Head of caudate nucleus (tissue), 42 donors: Measurements from ENCODE around the gene FGD4.

Experiments used
- DNase-seq, 42 donors: peaks; one replicate each; pipeline versions ENCODE4 v3.0.0 to v3.0.0-alpha.2; 2020 to 2021; ENCODE audit warnings: mixed read lengths in 7 of 42
- intact Hi-C: fragments of 100-400 bp; cut with DNase I; formaldehyde crosslinking; loops from one replicate; pipeline ENCODE4 v1.15.0; 2022

The FGD4 gene

GRCh38 chr12:32569259-32569658 lies 169.9 kb downstream of the FGD4 start:
- DNase-seq, result no peak
- intact Hi-C loops, result no loop called here

- intact Hi-C loops, result no loop called here
- DNase-seq, result no peak
Observed at GRCh38 chr12:32574585-32574984, 175.2 kb downstream of the FGD4 start.

- intact Hi-C loops, result no loop called here
- DNase-seq, result no peak
Observed at GRCh38 chr12:32577328-32577727, 178.0 kb downstream of the FGD4 start.

GRCh38 chr12:32583534-32583933 lies 184.2 kb downstream of the FGD4 start:
- DNase-seq, result no peak

GRCh38 chr12:32585680-32586079 lies 186.3 kb downstream of the FGD4 start:
- no peak for DNase-seq
- intact Hi-C loops, result no loop called here

More at GRCh38 chr12:32583534-32583933, 184.2 kb downstream of the FGD4 start:
- intact Hi-C loops, result no loop called here

- intact Hi-C loops, result no loop called here
Observed at GRCh38 chr12:32586390-32586789, 187.0 kb downstream of the FGD4 start.

GRCh38 chr12:32587581-32588495 lies 188.5 kb downstream of the FGD4 start:
- intact Hi-C loops, result no loop called here
- DNase-seq, result no peak

More at GRCh38 chr12:32586390-32586789, 187.0 kb downstream of the FGD4 start:
- DNase-seq, result peak in 23 of 42 donors; percentile 17 to 76 (median 41)

- DNase-seq, result no peak
- intact Hi-C loops, result no loop called here
Observed at GRCh38 chr12:32588604-32589003, 189.2 kb downstream of the FGD4 start.

- intact Hi-C loops, result no loop called here
Observed at GRCh38 chr12:32589165-32589865, 190.0 kb downstream of the FGD4 start.

GRCh38 chr12:32595251-32595650 lies 195.9 kb downstream of the FGD4 start:
- intact Hi-C loops, result no loop called here
- DNase-seq, result no peak

More at GRCh38 chr12:32589165-32589865, 190.0 kb downstream of the FGD4 start:
- DNase-seq, result no peak

- intact Hi-C loops, result no loop called here
- no peak for DNase-seq
Observed at GRCh38 chr12:32596030-32596429, 196.7 kb downstream of the FGD4 start.

GRCh38 chr12:32598688-32599087 lies 199.3 kb downstream of the FGD4 start:
- DNase-seq, result no peak

GRCh38 chr12:32600681-32601080 lies 201.3 kb downstream of the FGD4 start:
- DNase-seq, result no peak
- intact Hi-C loops, result no loop called here

More at GRCh38 chr12:32598688-32599087, 199.3 kb downstream of the FGD4 start:
- intact Hi-C loops, result no loop called here

- DNase-seq, result no peak
- intact Hi-C loops, result no loop called here
Observed at GRCh38 chr12:32603071-32603470, 203.7 kb downstream of the FGD4 start.

- intact Hi-C loops, result no loop called here
- no peak for DNase-seq
Observed at GRCh38 chr12:32603858-32604257, 204.5 kb downstream of the FGD4 start.

GRCh38 chr12:32604565-32604964 lies 205.2 kb downstream of the FGD4 start:
- intact Hi-C loops, result no loop called here
- no peak for DNase-seq

GRCh38 chr12:32605326-32606095 lies 206.2 kb downstream of the FGD4 start:
- intact Hi-C loops, result no loop called here
- no peak for DNase-seq

- intact Hi-C loops, result no loop called here
- no peak for DNase-seq
Observed at GRCh38 chr12:32606443-32606842, 207.1 kb downstream of the FGD4 start.

- intact Hi-C loops, result no loop called here
- no peak for DNase-seq
Observed at GRCh38 chr12:32609966-32610365, 210.6 kb downstream of the FGD4 start.
